Lung (tissue), 12 donors: ENCODE data around the gene ALG11. TPM values are rescaled to one million over a fixed set of nuclear protein-coding genes. Genes with fewer than 3 reads are reported as not detected.

ENCODE experiments used
- ATAC-seq: fragments of 200-7000 bp; cut with Tn5 transposase; one replicate; pipeline ENCODE4 v1.9.1; 2020; ENCODE audit warnings: moderate number of reproducible peaks; ENCODE audit not compliant: insufficient read depth, low FRiP score
- DNase-seq, 3 donors: peaks; one replicate each; pipeline ENCODE4 v3.0.0-alpha.2; 2013 to 2017
- H3K27ac ChIP-seq, 2 donors: one replicate each; pipeline ENCODE4 v1.5.1; 2013; ENCODE audit warnings: mild to moderate bottlenecking in 2 of 2, moderate library complexity in 2 of 2, control low read depth in 1 of 2, inconsistent platforms in 1 of 2, low read depth in 1 of 2, low read length in 1 of 2
- H3K27me3 ChIP-seq, 3 donors: one replicate each; pipeline ENCODE4 v1.5.1; 2013; ENCODE audit warnings: low read length in 2 of 3; ENCODE audit not compliant: control insufficient read depth in 3 of 3, insufficient read depth in 3 of 3
- H3K36me3 ChIP-seq, 4 donors: one replicate each; pipeline ENCODE4 v1.5.1; 2013; ENCODE audit warnings: low read length in 4 of 4, mild to moderate bottlenecking in 1 of 4, moderate library complexity in 1 of 4; ENCODE audit not compliant: control insufficient read depth in 4 of 4, insufficient read depth in 4 of 4
- H3K4me1 ChIP-seq, 5 donors: one replicate each; pipeline ENCODE4 v1.5.1; 2013; ENCODE audit warnings: low read length in 5 of 5, mild to moderate bottlenecking in 2 of 5, moderate library complexity in 1 of 5; ENCODE audit not compliant: control insufficient read depth in 5 of 5, insufficient read depth in 5 of 5
- H3K4me3 ChIP-seq: one replicate; pipeline ENCODE4 v1.5.1; 2013; ENCODE audit warnings: mild to moderate bottlenecking, control low read depth, moderate library complexity
- H3K9ac ChIP-seq, 2 donors: one replicate each; pipeline ENCODE4 v1.5.1; 2013; ENCODE audit warnings: low read length in 2 of 2, control low read depth in 1 of 2; ENCODE audit not compliant: insufficient read depth in 1 of 2
- H3K9me3 ChIP-seq, 4 donors: one replicate each; pipeline ENCODE4 v1.5.1; 2013; ENCODE audit warnings: low read length in 3 of 4, mild to moderate bottlenecking in 1 of 4, moderate library complexity in 1 of 4; ENCODE audit not compliant: control insufficient read depth in 4 of 4, insufficient read depth in 3 of 4
- CTCF ChIP-seq: IDR thresholded peaks from 2 replicates; pipeline ENCODE4 v1.5.1; 2012; ENCODE audit warnings: mild to moderate bottlenecking; ENCODE audit errors: control extremely low read depth, extremely low read depth
- WGBS, 2 donors: extraction: QIAGEN DNeasy Blood & Tissue Kit; methylation state at CpG; one replicate each; pipeline ENCODE4 v1.1.7; 2013; 5-methylcytosine and 5-hydroxymethylcytosine counted together
- polyA plus RNA-seq, 2 donors: library from polyadenylated mRNA; stranded (reverse); fragments of 200-250 nt; gene quantifications; one replicate each; pipeline ENCODE4 v1.2.1, GENCODE V29; 2013
- total RNA-seq, 2 donors: library from RNA; depleted of rRNA in 1 of 2; stranded (reverse); fragments of >200 nt in 1 of 2; gene quantifications; one replicate each; pipeline ENCODE4 v1.2.1, GENCODE V29; 2014 to 2021
- donor health status: control.
- donor health status: control.
- donor health status: Bipolar disorder and iron deficiency.
- donor health status: healthy.
- donor health status: DM: yes; HTN: yes; CAD: no.

Gene ALG11
- total and polyA plus RNA-seq, 4 donors: 5.3 to 31.3 (median 16.5) TPM

DNA sequence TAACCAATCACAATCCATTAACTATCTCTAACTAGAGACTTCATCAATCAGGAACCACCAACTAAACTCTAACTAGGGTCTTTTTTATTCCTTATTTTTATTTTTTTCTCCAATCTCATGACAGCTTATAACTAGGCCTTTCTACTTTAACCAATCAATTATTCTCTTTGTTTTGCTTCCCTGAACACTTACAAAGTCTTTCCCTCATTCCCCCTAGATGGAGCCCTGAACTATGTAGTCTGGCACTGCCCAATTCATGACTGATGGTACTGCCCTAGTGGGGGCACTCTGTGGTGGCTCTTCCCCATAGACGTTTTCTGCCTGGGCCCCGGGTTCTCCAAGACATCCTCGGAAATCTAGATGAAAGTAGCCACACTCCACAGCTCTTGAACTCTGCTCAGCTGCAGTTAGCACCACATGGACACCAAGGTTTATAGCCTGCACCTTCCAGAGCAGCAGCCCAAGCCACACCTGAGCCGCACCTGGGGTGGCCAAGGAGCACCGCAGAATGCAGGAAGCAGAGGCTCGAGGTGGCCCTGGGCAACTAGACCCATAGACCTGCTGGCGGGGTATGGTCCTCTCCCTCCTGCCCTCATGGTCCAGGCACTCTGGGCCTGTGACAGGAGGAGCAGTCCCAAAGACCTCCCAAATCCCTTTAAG lies 7.6 kb upstream of the ALG11 start:
- Histone ChIP-seq H3K9me3 (no peaks in the 10 kb centered on the region), H3K36me3 (no peaks in the 10 kb centered on the region), H3K27me3 (no peaks in the 10 kb centered on the region), H3K27ac (no peak overlapping the region), H3K4me3 (no peak overlapping the region), H3K4me1 (peaks cover 0 to 5% (median 1%) of the 10 kb centered on the region in 5 donors), H3K9ac (no peak overlapping the region)
- no peak for TF ChIP-seq CTCF
- ATAC-seq: no peak
- 87 to 89% methylated on average over 7 of the region's 7 CpGs for WGBS, 2 donors
- no peak for DNase-seq

DNA sequence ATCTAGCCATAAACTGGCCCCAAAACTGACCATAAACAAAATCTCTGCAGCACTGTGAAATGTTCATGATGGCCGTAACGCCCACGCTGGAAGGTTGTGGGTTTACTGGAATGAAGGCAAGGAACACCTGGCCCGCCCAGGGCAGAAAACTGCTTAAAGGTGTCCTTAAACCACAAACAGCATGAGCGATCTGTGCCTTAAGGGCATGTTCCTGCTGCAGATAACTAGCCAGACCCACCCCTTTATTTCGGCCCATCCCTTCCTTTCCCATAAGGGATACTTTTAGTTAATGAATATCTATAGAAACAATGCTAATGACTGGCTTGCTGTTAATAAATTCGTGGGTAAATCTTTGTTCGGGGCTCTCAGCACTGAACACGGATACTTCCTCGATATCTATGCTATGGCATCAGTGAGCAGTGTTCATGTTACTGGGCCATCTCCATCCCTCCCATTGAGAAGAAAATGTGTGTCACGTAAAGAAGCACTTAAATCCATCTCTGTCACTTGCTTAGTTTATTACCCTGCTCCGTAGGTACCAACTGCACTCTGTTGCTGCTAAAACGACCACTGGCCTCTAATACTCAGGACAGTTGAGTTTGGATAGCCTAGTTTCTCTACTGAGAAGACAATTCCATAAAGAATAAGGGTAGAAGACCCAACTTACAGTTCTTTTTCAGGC lies 6.2 kb upstream of the ALG11 start:
- no peak for ATAC-seq
- peaks cover 0 to 11% (median 7%) of the 10 kb centered on the region in 5 donors for H3K4me1 ChIP-seq
- no peak overlapping the region for H3K27ac ChIP-seq
- WGBS, 2 donors: 93% methylated on average over 13 of the region's 13 CpGs
- DNase-seq: no peak
- H3K9ac ChIP-seq: no peak overlapping the region
- no peak overlapping the region for H3K4me3 ChIP-seq
- H3K9me3 ChIP-seq: no peaks in the 10 kb centered on the region
- H3K27me3 ChIP-seq: no peaks in the 10 kb centered on the region
- H3K36me3 ChIP-seq: no peaks in the 10 kb centered on the region
- TF ChIP-seq CTCF: no peak

GRCh38 chr13:52006523-52007245 lies 5.5 kb upstream of the ALG11 start:
- Histone ChIP-seq H3K9ac (no peak overlapping the region), H3K4me1 (peaks cover 3 to 12% (median 7%) of the 10 kb centered on the region in 5 donors), H3K27ac (no peak overlapping the region), H3K4me3 (no peak overlapping the region), H3K36me3 (no peaks in the 10 kb centered on the region), H3K9me3 (no peaks in the 10 kb centered on the region), H3K27me3 (no peaks in the 10 kb centered on the region)
- DNase-seq (no peak), ATAC-seq (no peak)
- TF ChIP-seq CTCF: no peak
- WGBS, 2 donors: 87 to 93% methylated on average over 8 of the region's 8 CpGs
